Measurements from ENCODE around the gene PPP1R3A. TPM values are rescaled to one million over a fixed set of nuclear protein-coding genes. Genes with fewer than 3 reads are reported as not detected.

Gene PPP1R3A
- total RNA-seq, 1 experiment from 2014 or later = not detected

DNA sequence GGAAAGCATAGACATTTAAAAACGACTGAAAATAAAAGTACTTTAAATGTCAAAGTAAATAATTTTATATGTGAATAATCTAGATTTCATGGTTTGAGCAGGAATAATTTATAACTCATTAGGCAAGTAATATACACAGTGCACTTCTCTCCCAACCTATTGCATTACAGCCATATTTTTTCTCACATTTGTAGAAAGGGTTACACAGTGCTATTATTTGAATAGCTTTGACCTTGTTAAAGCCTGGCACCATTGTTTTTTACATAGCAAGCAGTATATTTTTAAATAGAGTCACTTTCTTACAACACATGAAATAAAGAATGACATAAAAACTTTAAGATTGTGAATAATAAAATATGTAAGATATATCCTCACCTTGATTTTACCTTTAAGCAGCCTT, 969 bp downstream of the PPP1R3A start:
- H3K36me3 Mint-ChIP-seq (ENCODE audit: insufficient read depth, unreplicated experiment) = no peaks in the 10 kb centered on the region
- no peak for DNase-seq (ENCODE audit: unreplicated experiment)
- H3K27me3 Mint-ChIP-seq (ENCODE audit: insufficient read depth, unreplicated experiment) = peaks cover 77% of the 10 kb centered on the region
- ChIA-PET POLR2A (no interaction called here), CTCF (no interaction called here)
- no peaks in the 10 kb centered on the region for H3K4me1 Mint-ChIP-seq (ENCODE audit: insufficient read depth, unreplicated experiment)
- no peak overlapping the region for H3K27ac Mint-ChIP-seq (ENCODE audit: low read depth, unreplicated experiment)
- BruUV-seq (replicated peaks) = no TSS peak
- H3K9me3 Mint-ChIP-seq (ENCODE audit: unreplicated experiment) = no peaks in the 10 kb centered on the region
- intact Hi-C loops (cut with micrococcal nuclease) = no loop called here
- TF ChIP-seq, protein P1, sequence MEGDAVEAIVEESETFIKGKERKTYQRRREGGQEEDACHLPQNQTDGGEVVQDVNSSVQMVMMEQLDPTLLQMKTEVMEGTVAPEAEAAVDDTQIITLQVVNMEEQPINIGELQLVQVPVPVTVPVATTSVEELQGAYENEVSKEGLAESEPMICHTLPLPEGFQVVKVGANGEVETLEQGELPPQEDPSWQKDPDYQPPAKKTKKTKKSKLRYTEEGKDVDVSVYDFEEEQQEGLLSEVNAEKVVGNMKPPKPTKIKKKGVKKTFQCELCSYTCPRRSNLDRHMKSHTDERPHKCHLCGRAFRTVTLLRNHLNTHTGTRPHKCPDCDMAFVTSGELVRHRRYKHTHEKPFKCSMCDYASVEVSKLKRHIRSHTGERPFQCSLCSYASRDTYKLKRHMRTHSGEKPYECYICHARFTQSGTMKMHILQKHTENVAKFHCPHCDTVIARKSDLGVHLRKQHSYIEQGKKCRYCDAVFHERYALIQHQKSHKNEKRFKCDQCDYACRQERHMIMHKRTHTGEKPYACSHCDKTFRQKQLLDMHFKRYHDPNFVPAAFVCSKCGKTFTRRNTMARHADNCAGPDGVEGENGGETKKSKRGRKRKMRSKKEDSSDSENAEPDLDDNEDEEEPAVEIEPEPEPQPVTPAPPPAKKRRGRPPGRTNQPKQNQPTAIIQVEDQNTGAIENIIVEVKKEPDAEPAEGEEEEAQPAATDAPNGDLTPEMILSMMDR (IDR thresholded peaks at IDR 0.05; ENCODE audit: unreplicated experiment) = no peak
- H3K4me3 Mint-ChIP-seq (ENCODE audit: unreplicated experiment) = no peak overlapping the region

DNA sequence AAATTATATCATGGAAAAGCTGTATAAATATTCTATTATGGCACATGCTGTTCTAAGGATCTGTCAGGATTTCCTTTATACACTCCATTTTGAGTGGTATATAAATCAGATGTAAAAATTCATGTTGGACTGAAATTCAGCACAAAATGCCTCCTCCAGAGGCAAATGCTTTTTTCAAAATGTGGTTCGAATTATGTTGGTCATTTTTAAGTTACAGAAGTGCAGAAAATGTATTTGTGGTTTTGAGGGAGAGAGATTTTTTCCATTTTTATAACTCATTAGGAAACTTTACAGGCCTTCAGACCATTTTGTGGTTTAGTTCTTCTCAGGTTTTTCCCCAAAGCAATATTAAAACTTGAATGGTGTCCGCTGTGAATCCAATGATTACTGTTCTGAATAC, 2.9 kb downstream of the PPP1R3A start:
- intact Hi-C loops (cut with micrococcal nuclease) = no loop called here
- Mint-ChIP-seq H3K9me3 (ENCODE audit: unreplicated experiment) (no peaks in the 10 kb centered on the region), H3K4me1 (ENCODE audit: insufficient read depth, unreplicated experiment) (no peaks in the 10 kb centered on the region), H3K27me3 (ENCODE audit: insufficient read depth, unreplicated experiment) (peaks cover 77% of the 10 kb centered on the region), H3K27ac (ENCODE audit: low read depth, unreplicated experiment) (no peak overlapping the region), H3K4me3 (ENCODE audit: unreplicated experiment) (no peak overlapping the region), H3K36me3 (ENCODE audit: insufficient read depth, unreplicated experiment) (no peaks in the 10 kb centered on the region)
- POLR2A ChIA-PET = no interaction called here
- CTCF ChIA-PET = no interaction called here
- TF ChIP-seq, protein P1 (IDR thresholded peaks at IDR 0.05; ENCODE audit: unreplicated experiment) = no peak
- BruUV-seq (replicated peaks) = no TSS peak
- no peak for DNase-seq (ENCODE audit: unreplicated experiment)

- ChIA-PET CTCF (no interaction called here), POLR2A (no interaction called here)
- no peak for DNase-seq (ENCODE audit: unreplicated experiment)
- no peaks in the 10 kb centered on the region for H3K36me3 Mint-ChIP-seq (ENCODE audit: insufficient read depth, unreplicated experiment)
- no TSS peak for BruUV-seq (replicated peaks)
- no peak overlapping the region for H3K27ac Mint-ChIP-seq (ENCODE audit: low read depth, unreplicated experiment)
- no peaks in the 10 kb centered on the region for H3K9me3 Mint-ChIP-seq (ENCODE audit: unreplicated experiment)
- intact Hi-C loops (cut with micrococcal nuclease) = no loop called here
- H3K4me3 Mint-ChIP-seq (ENCODE audit: unreplicated experiment) = no peak overlapping the region
- TF ChIP-seq, protein P1 (IDR thresholded peaks at IDR 0.05; ENCODE audit: unreplicated experiment) = no peak
- H3K4me1 Mint-ChIP-seq (ENCODE audit: insufficient read depth, unreplicated experiment) = no peaks in the 10 kb centered on the region
- H3K27me3 Mint-ChIP-seq (ENCODE audit: insufficient read depth, unreplicated experiment) = peaks cover 66% of the 10 kb centered on the region
Measured at GRCh38 chr7:113912876-113913275, 5.9 kb downstream of the PPP1R3A start.

GRCh38 chr7:113907617-113908016, 11.2 kb downstream of the PPP1R3A start:
- intact Hi-C loops (cut with micrococcal nuclease) = no loop called here
- no peaks in the 10 kb centered on the region for H3K9me3 Mint-ChIP-seq (ENCODE audit: unreplicated experiment)
- no peak overlapping the region for H3K27ac Mint-ChIP-seq (ENCODE audit: low read depth, unreplicated experiment)
- BruUV-seq (replicated peaks) = no TSS peak
- DNase-seq (ENCODE audit: unreplicated experiment) = no peak
- CTCF ChIA-PET = no interaction called here
- POLR2A ChIA-PET = interaction anchor here (0.6 kb wide), 1 partner anchor 14 kb away, joined by 3 read pairs; no protein-coding TSS in a partner anchor
- no peaks in the 10 kb centered on the region for H3K36me3 Mint-ChIP-seq (ENCODE audit: insufficient read depth, unreplicated experiment)
- no peaks in the 10 kb centered on the region for H3K4me1 Mint-ChIP-seq (ENCODE audit: insufficient read depth, unreplicated experiment)
- H3K27me3 Mint-ChIP-seq (ENCODE audit: insufficient read depth, unreplicated experiment) = peaks cover 80% of the 10 kb centered on the region
- H3K4me3 Mint-ChIP-seq (ENCODE audit: unreplicated experiment) = no peak overlapping the region
- TF ChIP-seq, protein P1 (IDR thresholded peaks at IDR 0.05; ENCODE audit: unreplicated experiment) = no peak
